Measurements from ENCODE around the gene GHRH.

- TF ChIP-seq POLR2A (IDR thresholded peaks at IDR 0.05) (no peak), CTCF (IDR thresholded peaks at IDR 0.05) (no peak)
Measured at GRCh38 chr20:37257988-37258387, 3.6 kb downstream of the GHRH start.
